GM19328 (cell line): ENCODE results near the gene CFAP70.
"Not testable (repeated sequence)": the region's sequence is repeated elsewhere in the genome, so short reads cannot be mapped to it uniquely, and the experiment has no call there.

ENCODE experiments used
- ATAC-seq: cut with Tn5 transposase; IDR thresholded peaks from one replicate; pipeline ENCODE4 v1.9.1; 2021; ENCODE audit warnings: mild to moderate bottlenecking, moderate library complexity; ENCODE audit not compliant: unreplicated experiment

Gene CFAP70

DNA sequence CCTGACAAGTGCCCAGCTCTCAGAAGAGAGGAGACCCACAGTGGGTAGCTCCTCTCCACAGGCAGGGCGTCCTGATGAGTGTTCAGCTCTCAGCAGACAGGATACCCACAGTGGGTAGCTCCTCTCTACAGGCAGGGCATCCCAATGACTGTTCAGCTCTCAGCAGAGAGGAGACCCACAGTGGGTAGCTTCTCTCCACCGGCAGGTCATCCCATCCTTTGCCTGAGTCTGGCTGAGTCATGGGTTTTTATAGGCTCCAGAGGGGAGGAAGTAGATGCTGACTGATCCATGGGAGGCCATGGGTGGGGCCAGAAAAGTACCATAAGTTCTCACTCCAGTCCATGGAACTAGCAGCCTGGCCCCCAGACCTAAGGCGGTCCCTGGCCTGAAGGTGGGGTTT, 18.5 kb downstream of the CFAP70 start:
- ATAC-seq: no peak

DNA sequence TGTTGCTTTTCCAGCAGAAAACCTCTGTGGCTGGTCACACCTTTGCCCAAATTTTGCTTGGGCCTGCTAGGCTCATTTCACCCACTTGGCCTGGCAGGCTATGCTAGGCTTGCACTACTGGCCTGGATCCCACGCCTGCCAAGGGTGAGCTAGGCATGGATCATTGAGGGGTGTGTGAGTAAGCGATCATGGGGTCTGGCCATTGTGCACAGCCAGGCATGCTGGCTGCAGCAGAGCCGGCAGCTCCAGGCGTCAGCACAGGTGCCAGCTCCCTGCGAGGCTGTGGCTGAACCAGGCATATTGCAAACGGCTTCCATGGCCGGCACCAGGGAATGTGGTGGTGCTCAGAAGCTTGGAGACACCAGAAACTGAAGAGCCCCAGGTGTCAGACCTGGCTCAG, 19.2 kb downstream of the CFAP70 start:
- no peak for ATAC-seq

DNA sequence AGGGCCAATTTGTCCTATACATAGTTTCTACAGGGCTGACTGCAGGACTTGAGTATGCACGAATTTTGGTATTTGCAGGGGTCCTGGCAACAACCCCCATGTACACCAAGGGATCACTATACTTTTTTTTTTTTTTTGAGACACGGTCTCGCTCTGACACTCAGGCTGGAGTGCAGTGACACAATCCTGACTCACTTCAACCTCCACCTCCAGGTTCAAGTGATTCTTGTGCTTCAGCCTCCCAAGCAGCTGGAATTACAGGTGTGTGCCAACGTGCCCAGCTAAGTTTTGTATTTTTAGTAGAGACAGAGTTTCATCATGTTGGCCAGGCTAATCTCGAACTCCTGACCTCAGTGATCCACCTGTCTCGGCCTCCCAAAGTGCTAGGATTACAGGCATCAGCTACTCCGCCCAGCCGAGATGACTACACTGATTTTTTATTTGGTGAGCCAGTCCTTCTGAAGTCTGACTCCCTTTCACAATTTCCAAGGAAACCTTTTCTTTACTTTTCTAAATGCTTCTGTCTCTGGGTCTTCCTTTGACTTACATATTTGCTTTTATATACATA, 19.8 kb downstream of the CFAP70 start:
- ATAC-seq: no peak

DNA sequence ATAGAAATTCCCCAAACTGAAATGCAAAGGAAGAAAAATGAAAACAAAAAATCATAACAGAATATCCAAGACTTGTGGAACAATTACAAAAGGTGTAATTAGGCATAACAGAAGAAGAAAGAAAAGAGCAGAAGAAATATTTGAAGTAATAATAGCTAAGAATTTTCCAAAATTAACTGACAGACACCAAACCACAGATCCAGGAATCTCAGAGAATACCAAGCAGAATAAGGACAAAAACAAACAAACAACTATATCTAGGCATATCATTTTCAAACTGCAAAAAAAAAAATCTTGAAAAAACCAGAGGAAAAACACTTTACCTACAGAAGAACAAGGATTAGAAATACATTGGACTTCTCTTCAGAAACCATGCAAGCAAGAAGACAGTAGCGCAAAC, 25.5 kb downstream of the CFAP70 start:
- ATAC-seq: no peak

DNA sequence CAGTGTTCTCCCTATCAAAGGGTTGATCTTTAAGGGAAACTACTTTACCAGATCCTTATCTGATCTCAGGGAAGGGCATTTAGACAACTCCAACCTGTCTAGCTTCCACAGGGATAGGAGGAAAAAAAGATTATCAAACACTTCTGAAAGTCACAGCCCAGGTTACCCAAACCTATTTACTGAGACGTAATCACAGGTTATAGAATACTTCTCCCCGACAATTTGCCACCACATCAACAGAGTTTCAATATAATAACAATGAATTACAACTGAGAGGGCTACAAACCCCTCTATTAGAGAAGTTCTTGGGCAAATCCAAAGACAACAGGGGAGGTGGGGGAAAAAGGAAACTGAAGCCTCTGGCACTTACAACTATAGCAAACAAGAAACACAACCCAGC, 26.3 kb downstream of the CFAP70 start:
- no peak for ATAC-seq

DNA sequence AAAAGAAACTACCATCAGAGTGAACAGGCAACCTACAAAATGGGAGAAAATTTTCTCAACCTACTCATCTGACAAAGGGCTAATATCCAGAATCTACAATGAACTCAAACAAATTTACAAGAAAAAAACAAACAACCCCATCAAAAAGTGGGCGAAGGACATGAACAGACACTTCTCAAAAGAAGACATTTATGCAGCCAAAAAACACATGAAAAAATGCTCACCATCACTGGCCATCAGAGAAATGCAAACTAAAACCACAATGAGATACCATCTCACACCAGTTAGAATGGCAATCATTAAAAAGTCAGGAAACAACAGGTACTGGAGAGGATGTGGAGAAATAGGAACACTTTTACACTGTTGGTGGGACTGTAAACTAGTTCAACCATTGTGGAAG, 30.1 kb downstream of the CFAP70 start:
- ATAC-seq: not testable (repeated sequence)

DNA sequence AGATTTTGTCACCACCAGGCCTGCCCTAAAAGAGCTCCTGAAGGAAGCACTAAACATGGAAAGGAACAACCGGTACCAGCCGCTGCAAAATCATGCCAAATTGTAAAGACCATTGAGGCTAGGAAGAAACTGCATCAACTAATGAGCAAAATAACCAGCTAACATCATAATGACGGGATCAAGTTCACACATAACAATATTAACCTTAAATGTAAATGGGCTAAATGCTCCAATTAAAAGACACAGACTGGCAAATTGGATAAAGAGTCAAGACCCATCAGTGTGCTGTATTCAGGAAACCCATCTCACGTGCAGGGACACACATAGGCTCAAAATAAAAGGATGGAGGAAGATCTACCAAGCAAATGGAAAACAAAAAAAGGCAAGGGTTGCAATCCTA, 33.4 kb downstream of the CFAP70 start:
- not testable (repeated sequence) for ATAC-seq

DNA sequence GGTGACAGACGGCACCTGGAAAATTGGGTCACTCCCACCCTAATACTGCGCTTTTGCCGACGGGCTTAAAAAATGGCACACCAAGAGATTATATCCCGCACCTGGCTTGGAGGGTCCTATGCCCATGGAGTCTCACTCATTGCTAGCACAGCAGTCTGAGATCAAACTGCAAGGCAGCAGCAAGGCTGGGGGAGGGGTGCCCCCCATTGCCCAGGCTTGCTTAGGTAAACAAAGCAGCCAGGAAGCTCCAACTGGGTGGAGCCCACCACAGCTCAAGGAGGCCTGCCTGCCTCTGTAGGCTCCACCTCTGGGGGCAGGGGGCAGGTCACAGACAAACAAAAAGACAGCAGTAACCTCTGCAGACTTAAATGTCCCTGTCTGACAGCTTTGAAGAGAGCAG, 35.1 kb downstream of the CFAP70 start:
- ATAC-seq: not testable (repeated sequence)

DNA sequence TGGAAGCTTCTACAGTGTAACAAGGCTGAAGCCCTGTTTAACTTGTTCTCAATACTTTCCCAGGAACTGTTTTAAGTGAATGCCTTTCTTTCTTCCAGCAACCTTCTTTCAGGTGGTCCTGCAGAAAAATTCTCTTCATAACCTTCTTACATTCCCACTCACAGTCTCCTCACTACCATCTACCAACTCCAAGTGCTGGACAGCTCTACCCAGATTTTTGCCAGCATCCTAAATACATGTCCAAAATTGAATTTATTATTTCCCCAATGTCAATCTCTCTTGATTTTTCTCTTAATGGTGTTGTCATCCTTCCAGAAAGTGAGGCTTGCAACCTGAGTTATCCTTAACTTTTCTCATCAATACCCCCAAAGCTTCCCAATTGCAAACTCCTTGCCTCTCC, 48.2 kb downstream of the CFAP70 start:
- no peak for ATAC-seq

DNA sequence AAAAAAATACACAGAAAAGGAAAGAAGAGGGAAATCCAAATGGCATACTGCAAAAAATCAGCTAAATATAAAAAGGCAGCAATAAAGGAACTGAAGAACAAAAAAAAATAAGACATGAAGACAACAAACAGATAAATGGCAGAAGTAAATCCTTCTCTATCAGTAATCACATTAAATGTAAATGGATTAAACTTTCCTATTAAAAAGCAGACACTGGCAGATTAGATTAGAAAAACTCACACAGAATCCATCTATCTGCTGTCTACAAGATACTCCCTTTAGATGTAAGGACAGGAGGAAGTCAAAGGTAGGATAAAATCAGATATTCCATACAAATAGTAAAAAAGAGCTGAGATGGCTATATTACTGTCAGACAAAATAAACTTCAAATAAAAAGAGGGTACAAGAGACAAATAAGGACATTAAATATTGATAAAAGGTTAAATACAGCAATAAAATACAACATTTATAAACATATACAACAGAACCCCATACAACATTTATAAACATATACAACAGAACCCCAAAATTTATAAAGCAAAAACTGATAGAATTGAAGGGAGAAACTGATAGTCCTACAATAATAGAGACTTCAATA, 51.4 kb downstream of the CFAP70 start:
- ATAC-seq: no peak

DNA sequence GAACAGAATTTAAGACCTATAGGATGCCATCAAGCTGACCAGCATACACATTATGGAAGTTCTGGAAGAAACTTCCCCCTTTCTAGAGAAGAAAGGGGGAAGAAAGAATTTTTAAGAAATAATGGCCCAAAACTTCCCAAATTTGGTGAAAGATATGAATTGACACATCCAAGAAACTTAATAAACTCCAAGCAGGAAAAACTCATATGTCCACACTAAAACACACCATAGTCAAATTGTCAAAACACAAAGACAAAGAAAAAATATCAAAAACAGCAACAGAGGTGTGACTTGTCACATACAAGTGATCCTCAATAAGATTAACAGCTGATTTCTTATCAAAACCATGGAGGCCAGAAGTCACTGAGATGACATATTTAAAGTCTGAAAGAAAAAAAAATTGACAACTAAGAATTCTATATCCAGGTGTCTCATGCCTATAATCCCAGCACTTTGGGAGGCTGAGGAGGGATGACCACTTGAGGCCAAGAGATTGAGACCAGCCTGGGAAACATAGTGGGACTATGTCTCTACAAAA, 52.4 kb downstream of the CFAP70 start:
- ATAC-seq: no peak

DNA sequence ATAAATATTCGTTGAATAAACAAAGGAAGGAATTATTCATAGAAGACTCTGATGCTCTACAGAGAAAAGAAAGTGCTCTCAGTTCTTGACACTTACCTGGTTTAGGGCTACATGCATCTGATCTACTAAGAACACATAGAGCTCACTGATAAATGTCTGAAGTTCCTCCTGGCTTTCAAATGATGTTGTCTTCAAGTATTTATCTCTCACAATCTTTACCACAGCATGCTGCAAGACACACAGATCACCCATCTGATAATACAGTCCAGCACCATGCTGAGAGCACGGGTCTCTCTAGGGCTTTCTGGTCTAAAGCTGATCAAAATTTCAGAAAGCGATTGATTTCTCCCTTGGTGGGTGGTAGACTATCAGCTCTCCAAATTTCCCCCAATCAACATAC, 61.7 kb downstream of the CFAP70 start:
- no peak for ATAC-seq

DNA sequence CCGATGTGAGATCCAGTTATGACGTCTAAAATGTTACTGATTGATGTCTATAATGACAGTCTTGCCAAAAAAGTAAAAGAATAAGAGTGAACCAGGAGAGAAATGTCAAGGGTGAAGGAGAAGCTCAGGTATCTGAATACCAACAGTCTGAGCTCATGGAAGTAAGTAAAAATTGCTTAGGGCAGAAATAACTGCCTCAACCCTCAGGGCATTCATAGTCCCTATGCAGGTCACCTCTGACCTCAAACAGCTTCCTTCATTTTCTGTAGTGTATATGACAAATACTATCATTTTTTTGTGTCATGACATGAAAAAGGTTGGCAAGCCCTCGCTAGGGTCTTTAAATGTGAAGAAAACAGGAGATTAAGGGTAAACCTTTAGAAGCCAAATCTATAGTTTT, 65.2 kb downstream of the CFAP70 start:
- no peak for ATAC-seq

DNA sequence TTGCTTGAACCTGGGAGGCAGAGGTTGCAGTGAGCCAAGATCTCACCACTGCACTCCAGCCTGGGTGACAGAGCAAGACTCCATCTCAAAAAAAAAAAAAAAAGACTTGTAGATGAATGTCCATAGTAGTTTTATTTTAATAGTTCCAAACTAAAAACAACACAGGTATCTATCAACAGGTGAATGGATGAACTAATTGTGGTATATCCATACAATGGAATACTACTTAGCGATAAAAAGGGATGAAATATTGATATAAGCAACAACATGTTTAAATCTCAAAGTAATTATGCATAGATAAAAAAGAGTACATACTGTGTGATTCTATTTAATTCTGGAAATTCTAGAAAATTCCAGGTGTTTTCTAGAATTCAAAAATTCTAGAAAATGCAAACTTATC, 68.7 kb downstream of the CFAP70 start:
- ATAC-seq: no peak

DNA sequence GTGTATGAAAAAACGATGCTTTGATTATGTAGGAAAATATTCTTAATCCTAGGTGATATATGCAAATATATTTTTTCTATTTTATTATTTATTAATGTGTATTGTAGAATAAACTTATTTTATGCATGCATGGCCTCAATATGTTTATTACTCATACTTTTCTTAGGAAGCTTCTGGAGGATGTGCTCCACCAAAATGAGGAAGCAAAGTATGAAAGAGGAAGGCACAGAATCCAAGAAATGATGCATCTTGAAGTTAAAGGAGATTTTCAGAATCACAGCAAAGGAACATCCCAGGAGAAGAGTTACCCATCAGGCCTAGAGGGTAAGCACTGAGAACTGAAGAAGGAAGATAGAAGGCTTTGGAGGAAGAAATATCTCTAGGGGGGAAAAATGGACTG, 71.2 kb downstream of the CFAP70 start:
- no peak for ATAC-seq

DNA sequence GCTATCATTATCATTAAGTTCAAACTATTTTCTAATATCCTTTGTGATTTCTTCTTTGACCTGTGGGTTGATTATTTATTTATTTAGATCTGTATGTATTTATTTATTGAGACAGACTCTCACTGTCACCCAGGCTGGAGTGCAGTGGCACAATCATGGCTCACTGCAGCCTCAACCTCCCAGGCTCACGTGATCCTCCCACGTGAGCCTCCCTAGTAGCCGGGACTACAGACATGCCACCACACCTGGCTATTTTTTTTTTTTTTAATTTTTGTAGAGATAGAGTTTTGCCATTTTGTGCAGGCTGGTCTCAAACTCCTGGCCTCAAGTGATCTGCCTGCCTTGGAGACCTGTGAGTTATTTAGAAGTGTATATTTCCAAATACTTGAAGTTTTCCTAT, 77.6 kb downstream of the CFAP70 start:
- ATAC-seq: no peak

DNA sequence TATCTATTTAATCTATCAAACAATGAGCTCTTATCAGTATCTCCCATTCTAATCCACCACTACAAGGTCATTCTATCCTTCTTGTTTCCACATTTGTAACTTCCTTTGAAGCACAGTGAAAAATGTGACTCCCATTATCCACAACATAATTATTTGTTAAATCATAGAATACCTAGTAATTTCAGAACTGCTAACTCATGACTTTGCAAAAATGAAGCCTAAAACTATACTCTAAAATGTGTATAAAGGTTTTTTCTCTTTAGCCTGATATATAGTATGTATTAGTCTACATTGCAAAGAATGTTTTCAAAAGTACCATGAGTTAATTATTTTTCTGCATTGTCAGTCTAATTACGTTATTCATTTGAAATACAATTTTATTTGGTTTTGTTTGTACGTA, 94.2 kb downstream of the CFAP70 start:
- no peak for ATAC-seq

DNA sequence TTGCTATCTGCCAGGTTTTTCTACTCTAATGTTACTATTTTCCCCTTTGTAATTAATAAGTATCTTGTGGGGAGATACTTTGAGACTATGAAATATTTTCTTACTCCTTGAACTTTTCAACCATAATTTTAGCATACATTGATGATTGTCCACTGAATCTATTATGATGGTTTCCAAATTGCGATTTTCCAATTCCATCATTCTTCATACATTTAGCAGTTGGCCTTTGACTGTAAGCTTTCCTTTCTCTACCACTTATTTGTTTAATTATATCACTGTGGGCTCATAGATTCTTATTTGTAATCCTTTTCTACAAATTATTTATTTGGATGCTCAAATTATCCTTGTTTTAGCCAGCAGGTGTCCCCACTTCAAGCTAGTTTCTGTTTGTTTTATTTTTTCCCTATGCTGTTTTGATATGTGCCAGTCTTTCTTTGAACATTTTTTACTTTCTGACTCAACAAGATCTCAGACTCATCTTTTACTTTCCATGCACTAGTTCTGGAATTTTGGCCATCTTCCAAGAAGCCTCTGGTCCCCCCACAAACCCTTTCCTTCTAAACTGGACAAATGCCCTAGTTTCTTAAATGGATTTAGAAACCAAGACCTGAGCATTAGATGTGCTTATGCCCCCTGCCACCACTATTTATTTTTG, 94.8 kb downstream of the CFAP70 start:
- ATAC-seq: no peak

DNA sequence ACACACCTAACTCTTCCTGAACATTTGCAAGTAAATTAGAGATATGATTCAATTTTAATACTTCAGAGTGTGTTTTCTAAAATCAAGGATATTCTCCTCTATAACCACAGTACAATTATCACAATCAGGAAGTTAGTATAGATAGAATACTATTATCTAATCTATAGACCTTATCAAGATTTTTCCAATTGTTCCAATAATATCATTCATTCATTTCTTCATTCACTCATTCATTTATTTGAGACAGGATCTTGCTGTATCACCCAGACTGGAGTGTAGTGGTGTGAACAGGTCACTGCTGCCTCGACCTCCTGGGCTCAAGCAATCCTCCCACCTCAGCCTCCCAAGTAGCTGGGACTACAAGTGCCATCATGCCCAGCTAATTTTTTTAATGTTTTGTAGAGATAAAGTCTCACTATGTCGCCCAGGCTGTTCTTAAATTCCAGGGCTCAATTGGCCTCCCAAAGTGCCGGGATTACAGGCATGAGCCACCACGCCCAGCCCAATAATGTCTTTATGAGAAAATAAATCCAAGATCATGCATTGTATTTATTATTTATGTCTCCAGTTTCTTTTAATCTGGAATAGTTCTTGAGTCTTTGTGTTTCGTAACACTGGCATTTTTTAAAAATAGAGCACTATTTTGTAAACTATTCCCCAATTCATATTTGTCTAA, 95.6 kb downstream of the CFAP70 start:
- ATAC-seq: no peak

DNA sequence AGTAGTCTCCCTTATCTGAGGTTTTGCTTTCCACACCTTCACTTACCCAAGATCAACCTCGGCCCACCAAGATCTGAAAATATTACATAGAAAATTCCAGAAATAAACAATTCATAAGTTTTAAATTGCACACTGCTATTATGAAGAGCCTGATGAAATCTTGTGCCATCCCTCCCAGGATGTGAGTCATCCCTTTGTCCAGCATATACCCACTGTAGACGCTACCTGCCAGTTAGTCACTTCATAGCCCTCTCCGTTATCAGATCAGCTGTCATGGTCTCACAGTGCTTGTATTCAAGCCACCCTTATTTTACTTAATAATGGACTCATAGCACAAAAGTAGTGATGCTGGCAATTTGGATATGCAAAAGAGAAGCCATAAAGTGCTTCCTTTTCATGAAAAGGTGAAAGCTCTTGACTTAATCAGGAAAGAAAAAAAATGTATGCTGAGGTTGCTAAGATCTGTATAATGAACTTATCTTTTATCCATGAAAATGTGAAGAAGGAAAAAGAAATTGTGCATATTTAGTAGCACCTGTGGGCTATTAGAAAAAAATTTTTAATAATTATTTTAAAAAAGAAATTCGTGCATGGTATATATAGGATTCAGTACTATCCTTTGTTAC, 96.4 kb downstream of the CFAP70 start:
- no peak for ATAC-seq

DNA sequence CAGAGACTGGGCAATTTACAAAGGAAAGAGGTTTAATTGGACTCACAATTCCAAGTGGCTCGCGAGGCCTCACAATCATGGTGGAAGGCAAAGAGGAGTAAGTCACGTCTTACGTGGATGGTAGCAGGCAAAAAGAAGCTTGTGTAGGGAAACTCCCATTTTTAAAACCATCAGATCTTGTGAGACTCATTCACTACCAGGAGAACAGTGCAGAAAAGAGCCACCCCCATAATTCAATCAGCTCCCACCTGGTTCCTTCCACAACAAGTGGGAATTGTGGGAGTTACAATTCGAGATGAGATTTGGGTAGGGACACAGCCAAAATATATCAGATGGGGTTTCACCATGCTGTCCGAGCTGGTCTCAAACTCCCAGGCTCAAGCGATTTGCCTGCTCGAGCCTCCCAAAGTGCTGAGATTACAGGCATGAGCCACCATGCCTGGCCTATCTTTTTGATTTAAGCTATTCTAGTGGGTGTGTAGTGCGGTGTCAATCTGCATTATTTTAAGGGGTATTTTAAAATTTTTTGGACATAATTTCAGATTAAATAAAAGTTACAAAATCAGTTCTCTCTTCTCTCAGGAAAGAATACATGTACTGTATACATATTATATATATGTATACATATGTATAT, 97.2 kb downstream of the CFAP70 start:
- ATAC-seq: no peak
